LNCaP clone FGC (cell line): ENCODE results near the gene CACNA1B.
A peak's percentile ranks its signal among the peaks of the same experiment; 100 is the strongest.
"Not testable (repeated sequence)": the region's sequence is repeated elsewhere in the genome, so short reads cannot be mapped to it uniquely, and the experiment has no call there.

Source experiments
- DNase-seq: peaks from one replicate; pipeline ENCODE4 v3.0.0-alpha.2; 2011; ENCODE audit warnings: low read depth
- H3K4me3 ChIP-seq: 2 replicates; pipeline ENCODE4 v1.5.1; 2011; ENCODE audit warnings: mild to moderate bottlenecking, low read depth, low read length, control low read depth
- CTCF ChIP-seq: IDR thresholded peaks from 2 replicates; pipeline ENCODE4 v1.5.1; 2012; ENCODE audit warnings: mild to moderate bottlenecking; ENCODE audit not compliant: control insufficient read depth, insufficient read depth; ENCODE audit errors: extremely low read depth

CACNA1B gene

GRCh38 chr9:138105561-138106505 lies 228.3 kb downstream of the CACNA1B start:
- H3K4me3 ChIP-seq: no peak overlapping the region
- DNase-seq: no peak

GRCh38 chr9:138107039-138107438 lies 229.5 kb downstream of the CACNA1B start:
- not testable (repeated sequence) for DNase-seq, H3K4me3 ChIP-seq

More at GRCh38 chr9:138105561-138106505, 228.3 kb downstream of the CACNA1B start:
- TF ChIP-seq CTCF: no peak

- DNase-seq: no peak
Observed at GRCh38 chr9:138111607-138112006, 234.0 kb downstream of the CACNA1B start.

GRCh38 chr9:138112090-138112748 lies 234.6 kb downstream of the CACNA1B start:
- H3K4me3 ChIP-seq: no peak overlapping the region
- TF ChIP-seq CTCF: no peak
- DNase-seq: no peak

More at GRCh38 chr9:138111607-138112006, 234.0 kb downstream of the CACNA1B start:
- no peak for TF ChIP-seq CTCF
- H3K4me3 ChIP-seq: no peak overlapping the region

- no peak overlapping the region for H3K4me3 ChIP-seq
- no peak for DNase-seq
- TF ChIP-seq CTCF: no peak
Observed at GRCh38 chr9:138112791-138113600, 235.4 kb downstream of the CACNA1B start.

- not testable (repeated sequence) for H3K4me3 ChIP-seq
- TF ChIP-seq CTCF: peak; percentile 34; the same call in 1 of the 2 replicates
- DNase-seq: peak; percentile 22
Observed at GRCh38 chr9:138113701-138114325, 236.2 kb downstream of the CACNA1B start.
